Chondrocyte (in vitro differentiated cells): ENCODE measurements around the gene NUPR1. TPM values are rescaled to one million over a fixed set of nuclear protein-coding genes. Genes with fewer than 3 reads are reported as not detected.

Experiments used
- DNase-seq: peaks from one replicate; pipeline ENCODE4 v3.0.0; 2021; ENCODE audit warnings: mixed read lengths, low spot score
- H3K27ac Mint-ChIP-seq: one replicate; pipeline ENCODE4 v1.8.0; 2021; ENCODE audit warnings: mild to moderate bottlenecking, moderate library complexity, mixed read lengths; ENCODE audit not compliant: unreplicated experiment
- H3K27me3 Mint-ChIP-seq: 2 replicates; pipeline ENCODE4 v1.8.0; 2021; ENCODE audit warnings: low read depth, mixed read lengths
- H3K36me3 Mint-ChIP-seq: 2 replicates; pipeline ENCODE4 v1.8.0; 2021; ENCODE audit warnings: low read depth, mixed read lengths
- H3K4me1 Mint-ChIP-seq: 2 replicates; pipeline ENCODE4 v1.8.0; 2021; ENCODE audit warnings: low read depth, mild to moderate bottlenecking, mixed read lengths
- H3K4me3 Mint-ChIP-seq: one replicate; pipeline ENCODE4 v1.8.0; 2021; ENCODE audit warnings: mild to moderate bottlenecking, moderate library complexity, mixed read lengths; ENCODE audit not compliant: unreplicated experiment
- H3K9me3 Mint-ChIP-seq: 2 replicates; pipeline ENCODE4 v1.8.0; 2021; ENCODE audit warnings: low read depth, mixed read lengths
- CTCF ChIP-seq: fragments of 200-600 bp; sonication (generic); IDR thresholded peaks from 2 replicates; pipeline ENCODE4 v1.5.0; 2021; ENCODE audit warnings: antibody characterized with exemption, mild to moderate bottlenecking, moderate library complexity
- total RNA-seq: library from RNA; stranded (reverse); gene quantifications from 3 replicates; pipeline ENCODE4 v1.2.1, GENCODE V29; 2021

The NUPR1 gene
- total RNA-seq, 1 donor from 2014 or later = 289 TPM

GRCh38 chr16:28498666-28499381 is 40.0 kb downstream of the NUPR1 start:
- Mint-ChIP-seq H3K36me3 (no peaks in the 10 kb centered on the region), H3K27ac (no peak overlapping the region), H3K9me3 (no peaks in the 10 kb centered on the region), H3K4me3 (no peak overlapping the region), H3K4me1 (no peaks in the 10 kb centered on the region), H3K27me3 (peaks cover 2% of the 10 kb centered on the region)
- TF ChIP-seq CTCF = no peak
- DNase-seq = no peak

GRCh38 chr16:28497861-28498599 is 40.7 kb downstream of the NUPR1 start:
- Mint-ChIP-seq H3K36me3 (no peaks in the 10 kb centered on the region), H3K4me3 (no peak overlapping the region), H3K27ac (no peak overlapping the region), H3K9me3 (no peaks in the 10 kb centered on the region), H3K27me3 (peaks cover 2% of the 10 kb centered on the region), H3K4me1 (no peaks in the 10 kb centered on the region)
- no peak for TF ChIP-seq CTCF
- DNase-seq = no peak

- no peaks in the 10 kb centered on the region for H3K9me3 Mint-ChIP-seq
- H3K4me1 Mint-ChIP-seq = no peaks in the 10 kb centered on the region
- no peaks in the 10 kb centered on the region for H3K36me3 Mint-ChIP-seq
- TF ChIP-seq CTCF = no peak
- H3K27ac Mint-ChIP-seq = no peak overlapping the region
- no peak for DNase-seq
- H3K4me3 Mint-ChIP-seq = no peak overlapping the region
- no peaks in the 10 kb centered on the region for H3K27me3 Mint-ChIP-seq
Measured at GRCh38 chr16:28497386-28497785, 41.4 kb downstream of the NUPR1 start.

GRCh38 chr16:28496844-28497243 is 41.9 kb downstream of the NUPR1 start:
- no peak for DNase-seq
- TF ChIP-seq CTCF = no peak
- no peak overlapping the region for H3K4me3 Mint-ChIP-seq
- no peak overlapping the region for H3K27ac Mint-ChIP-seq
- H3K36me3 Mint-ChIP-seq = no peaks in the 10 kb centered on the region
- H3K4me1 Mint-ChIP-seq = no peaks in the 10 kb centered on the region
- H3K27me3 Mint-ChIP-seq = no peaks in the 10 kb centered on the region
- H3K9me3 Mint-ChIP-seq = no peaks in the 10 kb centered on the region

GRCh38 chr16:28495795-28496749 is 42.7 kb downstream of the NUPR1 start:
- no peak for DNase-seq
- no peaks in the 10 kb centered on the region for H3K36me3 Mint-ChIP-seq
- no peak overlapping the region for H3K4me3 Mint-ChIP-seq
- no peaks in the 10 kb centered on the region for H3K27me3 Mint-ChIP-seq
- no peak overlapping the region for H3K27ac Mint-ChIP-seq
- no peaks in the 10 kb centered on the region for H3K9me3 Mint-ChIP-seq
- H3K4me1 Mint-ChIP-seq = peaks cover 2% of the 10 kb centered on the region
- TF ChIP-seq CTCF = no peak
